HepG2 (cell line): ENCODE data around the gene SURF6. TPM values are rescaled to one million over a fixed set of nuclear protein-coding genes. Genes with fewer than 3 reads are reported as not detected.

ENCODE experiments used
- CREM ChIP-seq, 2 experiments: sonication (generic) in 1 of 2; formaldehyde crosslinking in 1 of 2; IDR thresholded peaks; 2 replicates each; pipeline versions ENCODE4 v1.4.0 to v1.6.1; 2016 to 2020; ENCODE audit warnings: antibody characterized with exemption in 1 of 2, mild to moderate bottlenecking in 1 of 2, missing genetic modification reagents in 1 of 2
- IRF2 ChIP-seq: IDR thresholded peaks from 2 replicates; pipeline ENCODE4 v1.6.1; 2018; ENCODE audit warnings: missing genetic modification reagents, missing compliant biosample characterization
- JDP2 ChIP-seq: sonication (generic); formaldehyde crosslinking; IDR thresholded peaks from 2 replicates; pipeline ENCODE4 v1.8.1; 2022; ENCODE audit warnings: missing genetic modification reagents, borderline replicate concordance
- KLF13 ChIP-seq: sonication (generic); formaldehyde crosslinking; IDR thresholded peaks from 2 replicates; pipeline ENCODE4 v1.4.0; 2020; ENCODE audit warnings: mild to moderate bottlenecking, missing genetic modification reagents
- RARA ChIP-seq: IDR thresholded peaks from 2 replicates; pipeline ENCODE4 v1.6.1; 2016; ENCODE audit warnings: missing genetic modification reagents, missing compliant biosample characterization
- SMAD1 ChIP-seq: sonication (generic); formaldehyde crosslinking; IDR thresholded peaks from 2 replicates; pipeline ENCODE4 v1.4.0; 2020; ENCODE audit warnings: missing genetic modification reagents, low read depth, mild to moderate bottlenecking, borderline replicate concordance
- TEAD3 ChIP-seq: optimal IDR thresholded peaks from 2 replicates; pipeline ENCODE3; 2016; ENCODE audit warnings: borderline replicate concordance
- ZC3H4 ChIP-seq: sonication (generic); formaldehyde crosslinking; IDR thresholded peaks from 2 replicates; pipeline ENCODE4 v1.4.0; 2020; ENCODE audit warnings: missing genetic modification reagents, borderline replicate concordance
- ZEB1 ChIP-seq: IDR thresholded peaks from 2 replicates; pipeline ENCODE4 v1.6.1; 2012; ENCODE audit warnings: mild to moderate bottlenecking, low read depth, inconsistent platforms; ENCODE audit not compliant: insufficient replicate concordance
- ZNF251 ChIP-seq: sonication (generic); formaldehyde crosslinking; IDR thresholded peaks from 2 replicates; pipeline ENCODE4 v1.9.0; 2021; ENCODE audit warnings: mild to moderate bottlenecking, missing genetic modification reagents
- ZNF263 ChIP-seq: sonication (generic); formaldehyde crosslinking; IDR thresholded peaks from 2 replicates; pipeline ENCODE4 v1.4.0; 2020; ENCODE audit warnings: missing genetic modification reagents
- ZNF326 ChIP-seq: sonication (generic); formaldehyde crosslinking; IDR thresholded peaks from 2 replicates; pipeline ENCODE4 v1.4.0; 2020; ENCODE audit warnings: missing genetic modification reagents, borderline replicate concordance
- ZNF546 ChIP-seq: sonication (generic); formaldehyde crosslinking; conservative IDR thresholded peaks from 2 replicates; pipeline ENCODE4 v1.8.1; 2023; ENCODE audit warnings: mild to moderate bottlenecking, missing genetic modification reagents
- ZNF564 ChIP-seq: sonication (generic); formaldehyde crosslinking; IDR thresholded peaks from 2 replicates; pipeline ENCODE4 v1.8.1; 2023; ENCODE audit warnings: mild to moderate bottlenecking, missing genetic modification reagents
- ZNF619 ChIP-seq: sonication (generic); formaldehyde crosslinking; IDR thresholded peaks from 2 replicates; pipeline ENCODE4 v1.4.0; 2020; ENCODE audit warnings: mild to moderate bottlenecking, missing genetic modification reagents
- polyA plus RNA-seq, 8 experiments: library from polyadenylated mRNA; depleted of rRNA in 3 of 8; stranded (reverse) in 7 of 8; unstranded in 1 of 8; fragments of >200 nt; fragmentation: Illumina TruSeq in 4 of 8; extraction: Trizol in 4 of 8; gene quantifications; 2 replicates each; pipeline versions ENCODE4 v1.2.1 to v1.2.3, GENCODE V29; 2011 to 2016; ENCODE audit warnings: low read depth in 4 of 8, missing spikeins in 1 of 8, mixed read lengths in 1 of 8; ENCODE audit not compliant: insufficient read depth in 1 of 8
- total RNA-seq, 5 experiments: library from RNA; depleted of rRNA; stranded (reverse); fragments of >200 nt; fragmentation: Illumina TruSeq; extraction: Trizol; gene quantifications; 2 replicates each; pipeline ENCODE4 v1.2.3, GENCODE V29; 2016; ENCODE audit warnings: low read depth in 1 of 5
- TF ChIP-seq, protein P1 (sequence below): sonication (generic); formaldehyde crosslinking; IDR thresholded peaks from 2 replicates; pipeline ENCODE4 v1.4.0; 2020; ENCODE audit warnings: mild to moderate bottlenecking, missing genetic modification reagents
- TF ChIP-seq, protein P2 (sequence below): sonication (generic); formaldehyde crosslinking; IDR thresholded peaks from 2 replicates; pipeline ENCODE4 v1.4.0; 2020; ENCODE audit warnings: mild to moderate bottlenecking, missing genetic modification reagents, borderline replicate concordance
- TF ChIP-seq, protein P3 (sequence below): sonication (generic); formaldehyde crosslinking; IDR thresholded peaks from 2 replicates; pipeline ENCODE4 v1.9.0; 2021; ENCODE audit warnings: missing genetic modification reagents, mild to moderate bottlenecking, borderline replicate concordance
- TF ChIP-seq, protein P4 (sequence below): IDR thresholded peaks from 2 replicates; pipeline ENCODE4 v1.4.0; 2020; ENCODE audit warnings: mild to moderate bottlenecking, missing genetic modification reagents
- TF ChIP-seq, protein P5 (sequence below): IDR thresholded peaks from 2 replicates; pipeline ENCODE4 v1.6.1; 2016; ENCODE audit warnings: missing compliant biosample characterization, missing genetic modification reagents, borderline replicate concordance

The SURF6 gene
- total and polyA plus RNA-seq, 2 of the 13 experiments (the other 11 are each of a cell fraction or from before 2014, with no cell fraction given) = 5.9 to 14.7 TPM

DNA sequence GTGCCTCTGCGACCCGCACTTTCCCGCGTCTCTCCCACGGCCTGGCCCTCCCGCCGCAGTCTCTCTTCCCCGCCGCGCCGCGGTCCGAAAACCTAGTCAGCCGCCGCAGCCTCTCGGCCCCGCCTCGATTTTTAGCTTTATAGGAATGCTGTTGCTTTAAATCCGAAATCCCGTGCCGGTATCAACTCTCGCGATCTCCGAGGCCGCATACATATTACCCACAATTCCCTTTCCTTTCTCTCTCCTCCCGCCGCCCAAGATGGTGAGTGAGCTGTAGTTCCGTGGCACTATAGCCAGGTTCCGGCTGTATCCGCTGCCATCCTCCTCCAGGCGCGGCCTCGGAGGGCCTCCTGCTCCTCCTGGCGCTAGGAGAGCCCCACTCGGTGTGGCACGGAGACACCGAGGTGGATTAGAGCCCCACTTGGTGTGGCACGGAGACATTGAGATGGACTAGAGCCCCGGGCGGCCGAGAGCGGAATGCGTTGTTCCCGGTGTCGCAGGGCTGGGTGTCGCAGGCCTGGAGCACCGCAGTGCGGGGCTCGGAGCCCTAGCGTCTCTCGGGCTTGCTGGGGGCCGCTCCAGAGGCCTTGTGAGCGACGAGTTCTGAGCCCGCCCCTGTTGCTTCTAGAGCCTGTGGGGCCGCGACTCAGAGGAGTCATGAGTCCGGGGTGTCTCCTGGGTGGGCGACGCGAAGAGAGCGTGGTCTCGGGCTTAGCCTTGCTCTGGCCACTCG, 12.2 kb upstream of the SURF6 start, which contains the start of the genes MED22 and RPL7A (continued):
- TF ChIP-seq, protein P1, sequence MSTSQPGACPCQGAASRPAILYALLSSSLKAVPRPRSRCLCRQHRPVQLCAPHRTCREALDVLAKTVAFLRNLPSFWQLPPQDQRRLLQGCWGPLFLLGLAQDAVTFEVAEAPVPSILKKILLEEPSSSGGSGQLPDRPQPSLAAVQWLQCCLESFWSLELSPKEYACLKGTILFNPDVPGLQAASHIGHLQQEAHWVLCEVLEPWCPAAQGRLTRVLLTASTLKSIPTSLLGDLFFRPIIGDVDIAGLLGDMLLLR (CRISPR knock-in tag) = no peak
- TF ChIP-seq ZC3H4 = peak; percentile 63; the same call in 1 of the 2 replicates
- TF ChIP-seq TEAD3 = peak; percentile 64
- peak; percentile 69; the same call in 1 of the 2 replicates for TF ChIP-seq KLF13 (CRISPR knock-in tag)
- peak; percentile 46; the same call in 1 of the 2 replicates for TF ChIP-seq RARA (CRISPR knock-in tag)
- TF ChIP-seq ZNF564 (CRISPR knock-in tag) = 0 out of 2 replicates have a peak, but pooled peaks have one; percentile 45
- TF ChIP-seq, protein P2, sequence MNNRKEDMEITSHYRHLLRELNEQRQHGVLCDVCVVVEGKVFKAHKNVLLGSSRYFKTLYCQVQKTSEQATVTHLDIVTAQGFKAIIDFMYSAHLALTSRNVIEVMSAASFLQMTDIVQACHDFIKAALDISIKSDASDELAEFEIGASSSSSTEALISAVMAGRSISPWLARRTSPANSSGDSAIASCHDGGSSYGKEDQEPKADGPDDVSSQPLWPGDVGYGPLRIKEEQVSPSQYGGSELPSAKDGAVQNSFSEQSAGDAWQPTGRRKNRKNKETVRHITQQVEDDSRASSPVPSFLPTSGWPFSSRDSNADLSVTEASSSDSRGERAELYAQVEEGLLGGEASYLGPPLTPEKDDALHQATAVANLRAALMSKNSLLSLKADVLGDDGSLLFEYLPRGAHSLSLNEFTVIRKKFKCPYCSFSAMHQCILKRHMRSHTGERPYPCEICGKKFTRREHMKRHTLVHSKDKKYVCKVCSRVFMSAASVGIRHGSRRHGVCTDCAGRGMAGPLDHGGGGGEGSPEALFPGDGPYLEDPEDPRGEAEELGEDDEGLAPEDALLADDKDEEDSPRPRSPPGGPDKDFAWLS (CRISPR knock-in tag) = no peak
- TF ChIP-seq, protein P3, sequence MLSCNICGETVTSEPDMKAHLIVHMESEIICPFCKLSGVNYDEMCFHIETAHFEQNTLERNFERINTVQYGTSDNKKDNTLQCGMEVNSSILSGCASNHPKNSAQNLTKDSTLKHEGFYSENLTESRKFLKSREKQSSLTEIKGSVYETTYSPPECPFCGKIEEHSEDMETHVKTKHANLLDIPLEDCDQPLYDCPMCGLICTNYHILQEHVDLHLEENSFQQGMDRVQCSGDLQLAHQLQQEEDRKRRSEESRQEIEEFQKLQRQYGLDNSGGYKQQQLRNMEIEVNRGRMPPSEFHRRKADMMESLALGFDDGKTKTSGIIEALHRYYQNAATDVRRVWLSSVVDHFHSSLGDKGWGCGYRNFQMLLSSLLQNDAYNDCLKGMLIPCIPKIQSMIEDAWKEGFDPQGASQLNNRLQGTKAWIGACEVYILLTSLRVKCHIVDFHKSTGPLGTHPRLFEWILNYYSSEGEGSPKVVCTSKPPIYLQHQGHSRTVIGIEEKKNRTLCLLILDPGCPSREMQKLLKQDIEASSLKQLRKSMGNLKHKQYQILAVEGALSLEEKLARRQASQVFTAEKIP = no peak
- TF ChIP-seq ZEB1 = peak; percentile 35
- TF ChIP-seq ZNF251 (CRISPR knock-in tag) = no peak
- TF ChIP-seq SMAD1 (CRISPR knock-in tag) = no peak
- peak; percentile 71; the same call in 1 of the 2 replicates for TF ChIP-seq ZNF619
- TF ChIP-seq ZNF546 (CRISPR knock-in tag) = no peak; the same call in none of the 2 replicates
- TF ChIP-seq, protein P4, sequence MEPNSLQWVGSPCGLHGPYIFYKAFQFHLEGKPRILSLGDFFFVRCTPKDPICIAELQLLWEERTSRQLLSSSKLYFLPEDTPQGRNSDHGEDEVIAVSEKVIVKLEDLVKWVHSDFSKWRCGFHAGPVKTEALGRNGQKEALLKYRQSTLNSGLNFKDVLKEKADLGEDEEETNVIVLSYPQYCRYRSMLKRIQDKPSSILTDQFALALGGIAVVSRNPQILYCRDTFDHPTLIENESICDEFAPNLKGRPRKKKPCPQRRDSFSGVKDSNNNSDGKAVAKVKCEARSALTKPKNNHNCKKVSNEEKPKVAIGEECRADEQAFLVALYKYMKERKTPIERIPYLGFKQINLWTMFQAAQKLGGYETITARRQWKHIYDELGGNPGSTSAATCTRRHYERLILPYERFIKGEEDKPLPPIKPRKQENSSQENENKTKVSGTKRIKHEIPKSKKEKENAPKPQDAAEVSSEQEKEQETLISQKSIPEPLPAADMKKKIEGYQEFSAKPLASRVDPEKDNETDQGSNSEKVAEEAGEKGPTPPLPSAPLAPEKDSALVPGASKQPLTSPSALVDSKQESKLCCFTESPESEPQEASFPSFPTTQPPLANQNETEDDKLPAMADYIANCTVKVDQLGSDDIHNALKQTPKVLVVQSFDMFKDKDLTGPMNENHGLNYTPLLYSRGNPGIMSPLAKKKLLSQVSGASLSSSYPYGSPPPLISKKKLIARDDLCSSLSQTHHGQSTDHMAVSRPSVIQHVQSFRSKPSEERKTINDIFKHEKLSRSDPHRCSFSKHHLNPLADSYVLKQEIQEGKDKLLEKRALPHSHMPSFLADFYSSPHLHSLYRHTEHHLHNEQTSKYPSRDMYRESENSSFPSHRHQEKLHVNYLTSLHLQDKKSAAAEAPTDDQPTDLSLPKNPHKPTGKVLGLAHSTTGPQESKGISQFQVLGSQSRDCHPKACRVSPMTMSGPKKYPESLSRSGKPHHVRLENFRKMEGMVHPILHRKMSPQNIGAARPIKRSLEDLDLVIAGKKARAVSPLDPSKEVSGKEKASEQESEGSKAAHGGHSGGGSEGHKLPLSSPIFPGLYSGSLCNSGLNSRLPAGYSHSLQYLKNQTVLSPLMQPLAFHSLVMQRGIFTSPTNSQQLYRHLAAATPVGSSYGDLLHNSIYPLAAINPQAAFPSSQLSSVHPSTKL (CRISPR knock-in tag) = no peak
- peak; percentile 87 for TF ChIP-seq IRF2 (CRISPR knock-in tag)
- TF ChIP-seq JDP2 (CRISPR knock-in tag) = no peak
- peak; percentile 65 for TF ChIP-seq CREM (IDR thresholded peaks at IDR 0.05)
- 0 out of 2 replicates have a peak, but pooled peaks have one; percentile 2 for TF ChIP-seq CREM (CRISPR knock-in tag; IDR thresholded peaks at IDR 0.05)
- TF ChIP-seq ZNF263 (CRISPR knock-in tag) = 0 out of 2 replicates have a peak, but pooled peaks have one; percentile 46
- no peak for TF ChIP-seq ZNF326 (CRISPR knock-in tag)
- TF ChIP-seq, protein P5, sequence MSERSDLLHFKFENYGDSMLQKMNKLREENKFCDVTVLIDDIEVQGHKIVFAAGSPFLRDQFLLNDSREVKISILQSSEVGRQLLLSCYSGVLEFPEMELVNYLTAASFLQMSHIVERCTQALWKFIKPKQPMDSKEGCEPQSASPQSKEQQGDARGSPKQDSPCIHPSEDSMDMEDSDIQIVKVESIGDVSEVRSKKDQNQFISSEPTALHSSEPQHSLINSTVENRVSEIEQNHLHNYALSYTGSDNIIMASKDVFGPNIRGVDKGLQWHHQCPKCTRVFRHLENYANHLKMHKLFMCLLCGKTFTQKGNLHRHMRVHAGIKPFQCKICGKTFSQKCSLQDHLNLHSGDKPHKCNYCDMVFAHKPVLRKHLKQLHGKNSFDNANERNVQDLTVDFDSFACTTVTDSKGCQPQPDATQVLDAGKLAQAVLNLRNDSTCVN (CRISPR knock-in tag) = peak; percentile 83; the same call in 1 of the 2 replicates
